SK-N-MC (cell line): ENCODE results near the gene SLC28A2.

Experiments used
- DNase-seq: peaks from one replicate; pipeline ENCODE4 v3.0.0-alpha.2; 2011; ENCODE audit warnings: low read depth, low spot score
- H3K27ac ChIP-seq: fragments of 200-600 bp; sonication (generic); 2 replicates; pipeline ENCODE4 v1.5.1; 2016; ENCODE audit warnings: mixed run types
- H3K36me3 ChIP-seq: fragments of 200-600 bp; sonication (generic); 2 replicates; pipeline ENCODE4 v1.6.1; 2017; ENCODE audit warnings: antibody characterized with exemption, low read length, mixed read lengths; ENCODE audit not compliant: insufficient read depth
- H3K4me3 ChIP-seq: fragments of 200-600 bp; sonication (generic); 2 replicates; pipeline ENCODE4 v1.5.1; 2016
- H3K9ac ChIP-seq: fragments of 200-600 bp; sonication (generic); 2 replicates; pipeline ENCODE4 v1.8.0; 2017; ENCODE audit warnings: mixed run types, mixed read lengths; ENCODE audit not compliant: insufficient read length
- H3K9me3 ChIP-seq: fragments of 200-600 bp; sonication (generic); 2 replicates; pipeline ENCODE4 v1.6.1; 2017; ENCODE audit warnings: low read depth, mild to moderate bottlenecking, antibody characterized with exemption, low read length, moderate library complexity, mixed read lengths
- EZH2 ChIP-seq: fragments of 200-600 bp; sonication (generic); IDR thresholded peaks from one replicate; pipeline ENCODE4 v1.6.1; 2017; ENCODE audit warnings: antibody characterized with exemption
- FOXP2 ChIP-seq: optimal IDR thresholded peaks from 2 replicates; pipeline ENCODE3; 2011; ENCODE audit warnings: mild to moderate bottlenecking, moderate library complexity; ENCODE audit not compliant: insufficient read depth; ENCODE audit errors: extremely low read length, control extremely low read depth
- POLR2AphosphoS5 ChIP-seq: IDR thresholded peaks from 2 replicates; pipeline ENCODE4 v1.6.1; 2012; ENCODE audit warnings: mild to moderate bottlenecking, low read depth, low read length, borderline replicate concordance

Gene SLC28A2, protein sequence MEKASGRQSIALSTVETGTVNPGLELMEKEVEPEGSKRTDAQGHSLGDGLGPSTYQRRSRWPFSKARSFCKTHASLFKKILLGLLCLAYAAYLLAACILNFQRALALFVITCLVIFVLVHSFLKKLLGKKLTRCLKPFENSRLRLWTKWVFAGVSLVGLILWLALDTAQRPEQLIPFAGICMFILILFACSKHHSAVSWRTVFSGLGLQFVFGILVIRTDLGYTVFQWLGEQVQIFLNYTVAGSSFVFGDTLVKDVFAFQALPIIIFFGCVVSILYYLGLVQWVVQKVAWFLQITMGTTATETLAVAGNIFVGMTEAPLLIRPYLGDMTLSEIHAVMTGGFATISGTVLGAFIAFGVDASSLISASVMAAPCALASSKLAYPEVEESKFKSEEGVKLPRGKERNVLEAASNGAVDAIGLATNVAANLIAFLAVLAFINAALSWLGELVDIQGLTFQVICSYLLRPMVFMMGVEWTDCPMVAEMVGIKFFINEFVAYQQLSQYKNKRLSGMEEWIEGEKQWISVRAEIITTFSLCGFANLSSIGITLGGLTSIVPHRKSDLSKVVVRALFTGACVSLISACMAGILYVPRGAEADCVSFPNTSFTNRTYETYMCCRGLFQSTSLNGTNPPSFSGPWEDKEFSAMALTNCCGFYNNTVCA

DNA sequence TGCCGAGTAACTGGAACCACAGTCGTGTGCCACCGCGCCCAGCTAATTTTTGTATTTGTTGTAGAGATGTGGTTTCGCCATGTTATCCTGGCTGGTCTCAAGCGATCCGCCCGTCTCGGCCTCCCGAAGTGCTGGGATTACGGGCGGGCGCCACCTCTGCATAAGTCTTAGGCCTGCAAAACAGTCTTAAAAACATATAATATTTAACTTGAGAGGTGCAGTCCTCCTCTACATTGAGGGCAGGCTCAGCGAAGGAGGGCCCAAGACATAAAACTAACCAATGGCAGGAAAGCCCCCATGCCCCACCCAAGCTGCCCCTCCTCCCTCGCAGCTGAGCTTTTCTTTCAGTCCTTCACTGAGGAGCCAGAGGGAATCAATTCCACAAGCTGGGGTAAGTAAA lies at the start of gene SLC28A2:
SLC28A2 (plus strand) TSS at position 347 of the 400 bp plus-strand sequence. CDS start 982 bp downstream, outside the sequence.
- TF ChIP-seq POLR2AphosphoS5 (no peak), EZH2 (no peak), FOXP2 (no peak)
- no peak for DNase-seq
- H3K9ac ChIP-seq, result no peak within 1 kb of the TSS
- H3K9me3 ChIP-seq, result no peaks in the 10 kb centered on the region
- no peaks in the 10 kb centered on the region for H3K36me3 ChIP-seq
- no peak within 1 kb of the TSS for H3K4me3 ChIP-seq
- H3K27ac ChIP-seq, result no peak within 1 kb of the TSS

DNA sequence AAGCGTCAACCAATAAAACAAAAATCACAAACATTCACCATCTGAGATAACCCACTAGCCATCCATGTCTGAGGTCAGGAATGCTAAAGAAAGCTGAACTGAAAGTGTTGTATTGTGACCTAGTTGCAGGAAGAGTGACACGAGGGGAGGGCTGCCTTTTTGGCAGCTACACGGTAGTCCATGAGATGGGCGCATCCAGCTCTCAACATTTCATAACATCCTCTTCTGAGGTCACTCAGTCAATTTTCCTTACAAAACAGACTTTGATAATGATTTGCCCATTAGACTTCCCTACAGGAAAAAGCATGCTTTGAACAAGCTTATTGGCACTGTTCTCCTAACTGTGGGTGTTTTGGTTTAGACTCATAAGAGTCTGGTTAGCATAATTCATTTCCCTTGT lies 48.9 kb upstream of the SLC28A2 start:
- TF ChIP-seq FOXP2 (no peak), POLR2AphosphoS5 (no peak), EZH2 (no peak)
- Histone ChIP-seq H3K36me3 (no peaks in the 10 kb centered on the region), H3K9ac (no peak overlapping the region), H3K9me3 (no peaks in the 10 kb centered on the region), H3K4me3 (no peak overlapping the region), H3K27ac (no peak overlapping the region)
- no peak for DNase-seq

DNA sequence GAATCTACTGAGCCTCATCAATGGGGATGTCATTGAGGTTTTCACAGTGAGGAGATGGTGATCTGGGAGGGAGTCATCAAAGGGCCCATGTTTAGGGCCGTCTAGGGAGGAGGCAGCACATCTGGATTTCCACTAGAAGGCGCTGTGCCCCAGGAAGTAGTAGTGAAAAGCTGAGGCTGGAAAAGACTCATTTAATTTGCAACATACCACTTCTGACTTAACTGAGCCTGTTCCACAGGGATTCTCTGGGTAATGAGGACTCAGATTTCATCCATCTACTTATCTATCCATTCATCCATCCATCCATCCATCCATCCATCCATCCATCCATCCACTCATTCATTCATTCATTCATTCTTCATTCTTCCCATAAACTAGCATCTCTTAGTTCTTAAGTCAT lies 46.8 kb upstream of the SLC28A2 start:
- Histone ChIP-seq H3K4me3 (no peak overlapping the region), H3K27ac (no peak overlapping the region), H3K9ac (no peak overlapping the region), H3K36me3 (no peaks in the 10 kb centered on the region), H3K9me3 (no peaks in the 10 kb centered on the region)
- DNase-seq, result no peak
- TF ChIP-seq FOXP2 (no peak), POLR2AphosphoS5 (no peak), EZH2 (no peak)

DNA sequence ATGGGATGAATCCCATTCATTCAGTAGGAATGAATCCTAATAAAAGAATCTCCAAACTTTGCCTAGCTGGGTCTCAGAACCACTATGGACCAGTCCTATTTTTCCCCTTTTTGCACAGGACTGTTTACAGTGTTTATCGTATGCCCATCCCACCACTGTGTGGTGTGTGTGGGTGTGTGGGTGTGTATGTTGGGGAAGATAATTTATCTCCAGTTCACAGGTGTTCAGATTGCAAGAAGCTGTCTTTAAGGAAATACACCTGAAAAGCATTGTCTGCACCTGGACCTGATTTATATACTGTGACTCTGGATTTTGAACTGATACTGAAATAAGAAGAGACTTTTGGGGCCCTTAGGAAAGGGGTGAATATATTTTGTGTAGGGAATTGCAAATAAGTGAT lies 39.5 kb upstream of the SLC28A2 start:
- TF ChIP-seq POLR2AphosphoS5, result no peak
- no peak for TF ChIP-seq FOXP2
- TF ChIP-seq EZH2, result no peak
- DNase-seq, result no peak
- H3K36me3 ChIP-seq, result no peaks in the 10 kb centered on the region
- no peak overlapping the region for H3K4me3 ChIP-seq
- no peaks in the 10 kb centered on the region for H3K9me3 ChIP-seq
- no peak overlapping the region for H3K27ac ChIP-seq
- no peak overlapping the region for H3K9ac ChIP-seq

DNA sequence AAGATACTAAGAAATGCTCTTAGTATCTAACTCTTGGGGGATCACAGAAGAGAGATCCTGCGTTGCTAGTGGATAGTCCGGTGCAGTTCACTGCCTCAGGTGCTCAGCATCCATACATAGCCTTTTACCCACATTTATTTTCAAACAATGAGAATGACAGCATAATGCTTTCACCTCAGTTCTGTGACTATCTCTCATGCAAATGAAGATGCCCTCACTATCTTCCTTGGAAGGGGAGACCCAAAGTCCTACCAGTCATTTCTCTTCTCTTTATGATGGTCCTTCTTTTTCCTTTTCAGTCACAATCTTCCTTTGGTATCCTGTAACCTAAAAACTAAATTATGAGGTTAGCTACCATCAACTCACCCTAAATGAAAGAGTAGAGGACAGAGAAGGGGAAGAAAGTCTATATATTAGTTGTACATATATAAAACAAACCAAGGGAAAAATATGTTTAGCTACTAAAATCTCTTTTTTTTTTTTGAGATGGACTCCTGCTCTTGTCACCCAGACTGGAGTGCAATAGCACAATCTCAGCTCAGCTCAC lies 30.9 kb upstream of the SLC28A2 start:
- TF ChIP-seq EZH2, result no peak
- no peak for TF ChIP-seq FOXP2
- no peak for TF ChIP-seq POLR2AphosphoS5
- H3K36me3 ChIP-seq, result no peaks in the 10 kb centered on the region

DNA sequence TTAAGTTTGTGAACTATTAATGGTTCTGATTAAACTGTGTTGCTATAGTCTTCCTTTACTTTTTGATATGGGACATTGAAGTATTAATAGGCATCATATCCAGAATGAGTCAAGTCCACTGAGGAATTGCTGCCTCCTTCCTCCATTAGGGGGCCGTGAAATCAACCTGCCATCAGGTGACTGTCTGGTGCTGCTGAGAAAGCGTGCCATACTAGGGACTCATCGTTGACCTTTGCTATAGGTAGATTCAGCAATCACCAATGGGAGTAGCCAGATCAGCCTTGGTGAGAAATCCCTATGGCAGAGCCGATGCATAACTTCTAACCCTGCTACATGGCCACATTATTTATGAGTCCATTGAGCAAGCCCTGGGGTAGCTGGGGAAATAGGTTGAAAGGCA lies 30.1 kb upstream of the SLC28A2 start:
- no peak overlapping the region for H3K9ac ChIP-seq
- H3K9me3 ChIP-seq, result no peaks in the 10 kb centered on the region
- no peak overlapping the region for H3K27ac ChIP-seq
- H3K36me3 ChIP-seq, result no peaks in the 10 kb centered on the region
- no peak for DNase-seq
- TF ChIP-seq POLR2AphosphoS5 (no peak), FOXP2 (no peak), EZH2 (no peak)
- H3K4me3 ChIP-seq, result no peak overlapping the region

More for the DNA sequence above, 30.9 kb upstream of the SLC28A2 start:
- no peaks in the 10 kb centered on the region for H3K9me3 ChIP-seq
- H3K4me3 ChIP-seq, result no peak overlapping the region
- H3K9ac ChIP-seq, result no peak overlapping the region
- H3K27ac ChIP-seq, result no peak overlapping the region
- DNase-seq, result no peak

DNA sequence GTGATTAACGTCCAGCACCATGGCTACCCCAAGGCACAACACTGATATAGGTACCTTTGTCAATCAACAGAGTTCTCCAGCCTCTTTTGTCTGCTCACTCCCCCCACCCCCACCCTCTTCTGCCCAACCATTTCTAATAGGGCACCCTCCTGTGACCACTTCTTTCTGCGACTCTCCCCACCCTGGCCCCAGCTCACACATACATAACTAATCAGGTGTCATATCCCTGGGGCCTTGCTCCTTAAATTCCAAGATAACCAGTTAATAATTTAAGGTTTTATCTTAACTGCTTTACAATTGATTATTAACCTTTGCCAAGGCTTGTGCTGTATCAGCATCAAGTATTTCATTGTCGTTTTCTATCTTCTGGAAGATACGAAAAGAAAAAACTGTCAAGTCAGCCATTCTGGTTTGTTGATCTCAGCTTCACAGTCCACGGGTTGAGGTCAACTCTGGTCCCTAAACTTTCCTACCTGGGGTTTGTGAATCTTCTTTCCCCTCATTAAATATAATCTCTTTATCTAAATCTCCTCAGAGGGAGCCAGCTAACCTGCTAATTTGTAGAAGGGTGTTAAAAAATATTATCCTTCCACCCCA lies 27.3 kb upstream of the SLC28A2 start:
- Histone ChIP-seq H3K9ac (no peak overlapping the region), H3K36me3 (no peaks in the 10 kb centered on the region), H3K4me3 (no peak overlapping the region), H3K9me3 (no peaks in the 10 kb centered on the region), H3K27ac (no peak overlapping the region)
- TF ChIP-seq FOXP2 (no peak), POLR2AphosphoS5 (no peak), EZH2 (no peak)
- no peak for DNase-seq

DNA sequence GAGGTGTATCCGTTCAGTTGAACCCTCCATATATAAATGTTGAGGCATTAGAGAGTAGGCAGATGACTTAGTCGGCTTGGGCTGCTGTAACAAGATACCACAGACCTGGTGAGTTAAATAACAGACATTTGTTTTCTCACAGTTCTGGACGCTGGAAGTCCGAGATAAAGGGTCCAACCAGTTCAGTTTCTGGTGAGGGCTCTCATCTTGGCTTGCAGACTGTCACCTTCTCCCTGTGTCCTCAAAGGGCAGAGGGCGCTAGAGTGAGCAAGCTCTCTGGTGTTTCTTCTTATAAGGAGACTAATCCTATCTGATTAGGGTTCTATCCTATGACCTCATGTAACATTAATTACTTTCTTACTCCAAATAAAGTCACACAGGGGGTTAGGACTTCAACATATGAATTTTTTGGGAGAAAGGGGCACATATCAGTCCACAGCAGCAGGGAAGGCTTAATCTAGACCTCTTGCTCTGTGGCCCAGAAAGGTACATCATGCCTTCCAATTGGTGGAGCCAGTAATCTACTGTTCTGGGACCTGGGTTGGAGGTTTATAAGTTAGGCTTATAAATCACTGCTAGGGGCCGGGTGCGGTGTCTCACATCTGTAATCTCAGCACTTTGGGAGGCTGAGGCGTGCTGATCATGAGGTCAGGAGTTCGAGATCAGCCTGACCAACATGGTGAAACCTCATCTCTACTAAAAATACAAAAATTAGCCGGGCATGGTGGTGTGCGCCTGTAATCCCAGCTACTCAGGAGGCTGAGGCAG lies 26.3 kb upstream of the SLC28A2 start:
- H3K4me3 ChIP-seq, result no peak overlapping the region
- no peak overlapping the region for H3K27ac ChIP-seq
- TF ChIP-seq POLR2AphosphoS5 (no peak), EZH2 (no peak), FOXP2 (no peak)
- H3K36me3 ChIP-seq, result no peaks in the 10 kb centered on the region
- no peak for DNase-seq
- no peak overlapping the region for H3K9ac ChIP-seq
- no peaks in the 10 kb centered on the region for H3K9me3 ChIP-seq
